Measurements from ENCODE around the gene OR5H14. TPM values are rescaled to one million over a fixed set of nuclear protein-coding genes. Genes with fewer than 3 reads are reported as not detected.
"Not testable (repeated sequence)": the region's sequence is repeated elsewhere in the genome, so short reads cannot be mapped to it uniquely, and the experiment has no call there.

Gene OR5H14
- total RNA-seq, 2 experiments from 2014 or later: not detected

GRCh38 chr3:98166396-98166795 is 19.1 kb downstream of the OR5H14 start, which contains the start of gene OR5H15:
Gene OR5H15, plus strand, starts transcription at chr3:98166696. Its CDS starts 2,004 bp downstream, at chr3:98168700.
- POLR2A ChIA-PET: no interaction called here
- Mint-ChIP-seq H3K27ac (no peak within 1 kb of the TSS), H3K9me3 (no peaks in the 10 kb centered on the region), H3K4me3 (no peak within 1 kb of the TSS), H3K4me1 (no peaks in the 10 kb centered on the region), H3K27me3 (peaks cover 9% of the 10 kb centered on the region), H3K36me3 (no peaks in the 10 kb centered on the region)
- DNase-seq (no peak), ATAC-seq (ENCODE audit: low read depth) (no peak)

GRCh38 chr3:98171071-98171470 is 23.8 kb downstream of the OR5H14 start:
- POLR2A ChIA-PET: no interaction called here
- no peaks in the 10 kb centered on the region for H3K4me1 Mint-ChIP-seq
- no peak for ATAC-seq (ENCODE audit: low read depth)
- DNase-seq: no peak
- no peaks in the 10 kb centered on the region for H3K9me3 Mint-ChIP-seq
- H3K4me3 Mint-ChIP-seq: no peak overlapping the region
- no peaks in the 10 kb centered on the region for H3K36me3 Mint-ChIP-seq
- H3K27ac Mint-ChIP-seq: no peak overlapping the region
- H3K27me3 Mint-ChIP-seq: peaks cover 9% of the 10 kb centered on the region

- peaks cover 12% of the 10 kb centered on the region for H3K27me3 Mint-ChIP-seq
- no peaks in the 10 kb centered on the region for H3K9me3 Mint-ChIP-seq
- no peak overlapping the region for H3K4me3 Mint-ChIP-seq
- no peaks in the 10 kb centered on the region for H3K36me3 Mint-ChIP-seq
- DNase-seq (no peak), ATAC-seq (ENCODE audit: low read depth) (no peak)
- H3K4me1 Mint-ChIP-seq: no peaks in the 10 kb centered on the region
- H3K27ac Mint-ChIP-seq: no peak overlapping the region
- POLR2A ChIA-PET: no interaction called here
Measured at GRCh38 chr3:98172621-98173020, 25.3 kb downstream of the OR5H14 start.

- Mint-ChIP-seq H3K36me3 (no peaks in the 10 kb centered on the region), H3K4me1 (no peaks in the 10 kb centered on the region)
- POLR2A ChIA-PET: no interaction called here
Measured at GRCh38 chr3:98180319-98180890, 33.1 kb downstream of the OR5H14 start.

GRCh38 chr3:98182196-98182595 is 34.9 kb downstream of the OR5H14 start:
- ATAC-seq (ENCODE audit: low read depth) (no peak), DNase-seq (no peak)
- Mint-ChIP-seq H3K9me3 (no peaks in the 10 kb centered on the region), H3K27me3 (peaks cover 7% of the 10 kb centered on the region), H3K4me3 (no peak overlapping the region), H3K36me3 (no peaks in the 10 kb centered on the region), H3K4me1 (no peaks in the 10 kb centered on the region), H3K27ac (no peak overlapping the region)
- POLR2A ChIA-PET: no interaction called here

More at GRCh38 chr3:98180319-98180890, 33.1 kb downstream of the OR5H14 start:
- Mint-ChIP-seq H3K27me3 (peaks cover 9% of the 10 kb centered on the region), H3K4me3 (no peak overlapping the region), H3K9me3 (no peaks in the 10 kb centered on the region), H3K27ac (no peak overlapping the region)
- DNase-seq: no peak
- no peak for ATAC-seq (ENCODE audit: low read depth)

GRCh38 chr3:98185180-98185579 is 37.9 kb downstream of the OR5H14 start:
- no peak for ATAC-seq (ENCODE audit: low read depth)
- no peak for DNase-seq
- POLR2A ChIA-PET: no interaction called here
- Mint-ChIP-seq H3K9me3 (no peaks in the 10 kb centered on the region), H3K27me3 (peaks cover 7% of the 10 kb centered on the region), H3K36me3 (no peaks in the 10 kb centered on the region), H3K4me3 (no peak overlapping the region), H3K27ac (no peak overlapping the region), H3K4me1 (peaks cover 4% of the 10 kb centered on the region)

GRCh38 chr3:98188545-98188944 is 41.3 kb downstream of the OR5H14 start:
- Mint-ChIP-seq H3K4me1 (peaks cover 4% of the 10 kb centered on the region), H3K4me3 (no peak overlapping the region), H3K9me3 (no peaks in the 10 kb centered on the region), H3K27ac (no peak overlapping the region), H3K36me3 (no peaks in the 10 kb centered on the region), H3K27me3 (peaks cover 8% of the 10 kb centered on the region)
- peak; percentile 92 for ATAC-seq (ENCODE audit: low read depth)
- DNase-seq: no peak
- POLR2A ChIA-PET: no interaction called here

- H3K4me1 Mint-ChIP-seq; DNase-seq; ATAC-seq (ENCODE audit: low read depth); H3K9me3 Mint-ChIP-seq; H3K27me3 Mint-ChIP-seq; POLR2A ChIA-PET; H3K4me3 Mint-ChIP-seq; H3K27ac Mint-ChIP-seq; H3K36me3 Mint-ChIP-seq: not testable (repeated sequence)
Measured at GRCh38 chr3:98190911-98191310, 43.6 kb downstream of the OR5H14 start.

GRCh38 chr3:98196293-98196692 is 49.0 kb downstream of the OR5H14 start:
- ATAC-seq (ENCODE audit: low read depth); DNase-seq; H3K4me1 Mint-ChIP-seq; H3K4me3 Mint-ChIP-seq; POLR2A ChIA-PET; H3K27me3 Mint-ChIP-seq; H3K27ac Mint-ChIP-seq; H3K36me3 Mint-ChIP-seq; H3K9me3 Mint-ChIP-seq: not testable (repeated sequence)

- Mint-ChIP-seq H3K9me3 (no peaks in the 10 kb centered on the region), H3K27me3 (peaks cover 2% of the 10 kb centered on the region), H3K4me1 (no peaks in the 10 kb centered on the region), H3K27ac (no peak overlapping the region), H3K4me3 (no peak overlapping the region), H3K36me3 (no peaks in the 10 kb centered on the region)
- ATAC-seq (ENCODE audit: low read depth) (no peak), DNase-seq (no peak)
- POLR2A ChIA-PET: no interaction called here
Measured at GRCh38 chr3:98199020-98199419, 51.7 kb downstream of the OR5H14 start.

Other genes starting within 250 kb of the OR5H14 start
- gene RIOX2, start 175.0 kb upstream of the OR5H14 start, total RNA-seq: 10 to 100 TPM; 23.8 to 24.2 TPM
- not detected for gene GABRR3, start 112.2 kb upstream of the OR5H14 start, total RNA-seq
- gene OR5AC2, start 60.3 kb upstream of the OR5H14 start, total RNA-seq: not detected
- not detected for gene OR5H1, start 16.8 kb upstream of the OR5H14 start, total RNA-seq
- not detected for gene OR5H15, start 19.2 kb downstream of the OR5H14 start, total RNA-seq
- gene OR5H6, start 116.8 kb downstream of the OR5H14 start, total RNA-seq: not detected
- not detected for gene OR5H2, start 135.0 kb downstream of the OR5H14 start, total RNA-seq
- not detected for gene OR5K4, start 206.4 kb downstream of the OR5H14 start, total RNA-seq
- not detected for gene OR5K3, start 243.2 kb downstream of the OR5H14 start, total RNA-seq

All from activated naive CD8-positive, alpha-beta T cell treated with anti-CD3 and anti-CD28 coated beads, Interleukin-2, amount 10 ng/mL, durations not matched to agents 7 days and 5 days (primary cell).